ENCODE measurements around the gene ANKRD34A.
A peak's percentile ranks its signal among the peaks of the same experiment; 100 is the strongest.

The ANKRD34A gene

GRCh38 chr1:145956361-145956760 lies 8.0 kb downstream of the ANKRD34A start:
- TF ChIP-seq, protein P1, sequence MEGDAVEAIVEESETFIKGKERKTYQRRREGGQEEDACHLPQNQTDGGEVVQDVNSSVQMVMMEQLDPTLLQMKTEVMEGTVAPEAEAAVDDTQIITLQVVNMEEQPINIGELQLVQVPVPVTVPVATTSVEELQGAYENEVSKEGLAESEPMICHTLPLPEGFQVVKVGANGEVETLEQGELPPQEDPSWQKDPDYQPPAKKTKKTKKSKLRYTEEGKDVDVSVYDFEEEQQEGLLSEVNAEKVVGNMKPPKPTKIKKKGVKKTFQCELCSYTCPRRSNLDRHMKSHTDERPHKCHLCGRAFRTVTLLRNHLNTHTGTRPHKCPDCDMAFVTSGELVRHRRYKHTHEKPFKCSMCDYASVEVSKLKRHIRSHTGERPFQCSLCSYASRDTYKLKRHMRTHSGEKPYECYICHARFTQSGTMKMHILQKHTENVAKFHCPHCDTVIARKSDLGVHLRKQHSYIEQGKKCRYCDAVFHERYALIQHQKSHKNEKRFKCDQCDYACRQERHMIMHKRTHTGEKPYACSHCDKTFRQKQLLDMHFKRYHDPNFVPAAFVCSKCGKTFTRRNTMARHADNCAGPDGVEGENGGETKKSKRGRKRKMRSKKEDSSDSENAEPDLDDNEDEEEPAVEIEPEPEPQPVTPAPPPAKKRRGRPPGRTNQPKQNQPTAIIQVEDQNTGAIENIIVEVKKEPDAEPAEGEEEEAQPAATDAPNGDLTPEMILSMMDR (conservative IDR thresholded peaks at IDR 0.05; ENCODE audit: control insufficient read depth, insufficient read depth, low read depth, low read length) = no peak
- peak overlapping the region; percentile 87 for H3K4me3 ChIP-seq (ENCODE audit: control insufficient read depth, low read depth, low read length)
- no peak for DNase-seq (ENCODE audit: low read depth)

- TF ChIP-seq, protein P1 (conservative IDR thresholded peaks at IDR 0.05; ENCODE audit: control insufficient read depth, insufficient read depth, low read depth, low read length) = no peak
Observed at GRCh38 chr1:145955436-145955835, 8.9 kb downstream of the ANKRD34A start.

GRCh38 chr1:145953861-145954260 lies 10.5 kb downstream of the ANKRD34A start:
- H3K4me3 ChIP-seq (ENCODE audit: control insufficient read depth, low read depth, low read length) = no peak overlapping the region
- TF ChIP-seq, protein P1 (conservative IDR thresholded peaks at IDR 0.05; ENCODE audit: control insufficient read depth, insufficient read depth, low read depth, low read length) = no peak
- DNase-seq (ENCODE audit: low read depth) = peak; percentile 69

More at GRCh38 chr1:145955436-145955835, 8.9 kb downstream of the ANKRD34A start:
- H3K4me3 ChIP-seq (ENCODE audit: control insufficient read depth, low read depth, low read length) = peak overlapping the region; percentile 87
- peak; percentile 69 for DNase-seq (ENCODE audit: low read depth)

GRCh38 chr1:145952903-145953302 lies 11.5 kb downstream of the ANKRD34A start:
- TF ChIP-seq, protein P1 (conservative IDR thresholded peaks at IDR 0.05; ENCODE audit: control insufficient read depth, insufficient read depth, low read depth, low read length) = no peak
- H3K4me3 ChIP-seq (ENCODE audit: control insufficient read depth, low read depth, low read length) = no peak overlapping the region
- DNase-seq (ENCODE audit: low read depth) = no peak

GRCh38 chr1:145951526-145951925 lies 12.8 kb downstream of the ANKRD34A start:
- no peak overlapping the region for H3K4me3 ChIP-seq (ENCODE audit: control insufficient read depth, low read depth, low read length)
- no peak for DNase-seq (ENCODE audit: low read depth)
- TF ChIP-seq, protein P1 (conservative IDR thresholded peaks at IDR 0.05; ENCODE audit: control insufficient read depth, insufficient read depth, low read depth, low read length) = no peak

DNA sequence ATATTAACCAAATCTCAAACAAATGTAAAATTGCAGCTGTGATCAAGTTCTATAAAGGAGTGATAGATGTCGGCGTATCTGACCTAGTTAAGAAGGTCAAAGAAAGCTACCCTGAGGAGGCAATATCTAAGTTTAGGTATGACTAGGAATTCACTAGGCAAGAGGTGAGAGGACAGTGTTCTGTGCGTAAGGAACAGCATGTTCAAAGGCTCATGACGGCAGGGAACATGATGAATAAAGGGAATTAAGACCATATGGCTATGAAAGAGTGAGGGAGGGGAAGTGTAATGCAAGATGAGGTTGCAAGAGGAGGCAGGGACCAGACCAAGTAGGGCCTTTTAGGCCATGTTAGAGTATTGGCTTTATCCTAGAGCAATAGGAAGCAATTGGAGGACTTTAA lies 15.2 kb downstream of the ANKRD34A start:
- TF ChIP-seq, protein P1 (conservative IDR thresholded peaks at IDR 0.05; ENCODE audit: control insufficient read depth, insufficient read depth, low read depth, low read length) = no peak
- no peak overlapping the region for H3K4me3 ChIP-seq (ENCODE audit: control insufficient read depth, low read depth, low read length)
- peak; percentile 99 for DNase-seq (ENCODE audit: low read depth)

DNA sequence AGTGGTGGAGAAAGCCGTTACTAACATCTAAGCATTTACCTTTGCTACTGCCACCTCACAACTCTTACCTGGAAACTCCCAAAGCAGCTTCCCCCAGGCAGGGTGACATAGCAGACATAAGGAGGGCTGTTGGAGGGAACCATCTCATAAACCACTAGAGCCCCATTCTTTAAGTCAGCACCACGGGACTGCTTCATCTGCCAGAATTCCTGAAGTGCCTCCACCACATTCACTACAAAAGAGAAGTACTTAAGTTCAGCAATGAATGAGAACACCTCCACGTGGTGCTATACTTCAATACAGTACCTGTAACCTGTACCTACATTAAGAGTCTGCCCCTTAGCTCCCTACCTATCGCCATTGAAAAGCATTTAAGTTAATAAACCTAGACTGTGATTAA lies 16.8 kb downstream of the ANKRD34A start:
- DNase-seq (ENCODE audit: low read depth) = no peak
- no peak overlapping the region for H3K4me3 ChIP-seq (ENCODE audit: control insufficient read depth, low read depth, low read length)
- TF ChIP-seq, protein P1 (conservative IDR thresholded peaks at IDR 0.05; ENCODE audit: control insufficient read depth, insufficient read depth, low read depth, low read length) = no peak

Data from fibroblast of mammary gland (primary cell).